Keratinocyte (primary cell): Measurements from ENCODE around the gene CD63. TPM values are rescaled to one million over a fixed set of nuclear protein-coding genes. Genes with fewer than 3 reads are reported as not detected.

Source experiments
- DNase-seq: peaks from one replicate; pipeline ENCODE4 v3.0.0-alpha.2; 2011; ENCODE audit warnings: low read depth, missing footprints, low spot score
- FAIRE-seq: peaks from 2 replicates; lab custom pipeline; 2011; peaks lifted over from hg19 to GRCh38; lab: Jason Lieb, UNC
- H2AFZ ChIP-seq: 2 replicates; pipeline ENCODE4 v1.6.0; 2012; ENCODE audit warnings: low read length, control low read depth, inconsistent platforms; ENCODE audit not compliant: control insufficient read depth
- H3K27ac ChIP-seq: 2 replicates; pipeline ENCODE4 v1.5.1; 2011; ENCODE audit warnings: low read length; ENCODE audit not compliant: control insufficient read depth, insufficient read depth
- H3K27me3 ChIP-seq: 3 replicates; pipeline ENCODE4 v1.6.0; 2011; ENCODE audit warnings: low read length; ENCODE audit not compliant: control insufficient read depth, insufficient read depth; ENCODE audit errors: extremely low read depth
- H3K36me3 ChIP-seq, 2 experiments: 2 replicates in 1 of 2; 3 replicates in 1 of 2; pipeline ENCODE4 v1.5.1; 2011; ENCODE audit warnings: low read length in 2 of 2, mild to moderate bottlenecking in 1 of 2; ENCODE audit not compliant: control insufficient read depth in 2 of 2, insufficient read depth in 2 of 2; ENCODE audit errors: extremely low read depth in 1 of 2
- H3K4me1 ChIP-seq: 3 replicates; pipeline ENCODE4 v1.5.1; 2011; ENCODE audit warnings: low read length; ENCODE audit not compliant: control insufficient read depth, insufficient read depth; ENCODE audit errors: extremely low read depth
- H3K4me2 ChIP-seq: 3 replicates; pipeline ENCODE4 v1.6.0; 2011; ENCODE audit warnings: low read depth, low read length; ENCODE audit not compliant: control insufficient read depth, insufficient read depth; ENCODE audit errors: extremely low read depth
- H3K4me3 ChIP-seq, 3 experiments: fragments of 200-600 bp in 1 of 3; sonication (generic) in 1 of 3; 2 replicates in 2 of 3; 3 replicates in 1 of 3; pipeline ENCODE4 v1.5.1; 2011 to 2016; ENCODE audit warnings: low read length in 3 of 3, mild to moderate bottlenecking in 3 of 3, control low read depth in 2 of 3, inconsistent platforms in 1 of 3, low read depth in 1 of 3, mixed read lengths in 1 of 3, mixed run types in 1 of 3, moderate library complexity in 1 of 3; ENCODE audit not compliant: control insufficient read depth in 2 of 3, insufficient read depth in 2 of 3; ENCODE audit errors: extremely low read depth in 1 of 3
- H3K79me2 ChIP-seq: 2 replicates; pipeline ENCODE4 v1.6.0; 2012; ENCODE audit warnings: low read length; ENCODE audit not compliant: control insufficient read depth, insufficient read depth
- H3K9ac ChIP-seq: 3 replicates; pipeline ENCODE4 v1.6.0; 2011; ENCODE audit warnings: low read length; ENCODE audit not compliant: control insufficient read depth, insufficient read depth; ENCODE audit errors: extremely low read depth
- H3K9me1 ChIP-seq: 3 replicates; pipeline ENCODE4 v1.6.0; 2011; ENCODE audit warnings: low read length; ENCODE audit not compliant: control insufficient read depth, insufficient read depth; ENCODE audit errors: extremely low read depth
- H3K9me3 ChIP-seq: 2 replicates; pipeline ENCODE4 v1.5.1; 2012; ENCODE audit warnings: low read depth, low read length; ENCODE audit not compliant: control insufficient read depth
- H4K20me1 ChIP-seq: 3 replicates; pipeline ENCODE4 v1.6.0; 2011; ENCODE audit warnings: low read length; ENCODE audit not compliant: control insufficient read depth, insufficient read depth; ENCODE audit errors: extremely low read depth
- EZH2 ChIP-seq: IDR thresholded peaks from one replicate; pipeline ENCODE4 v1.6.1; 2012; ENCODE audit warnings: inconsistent platforms, mild to moderate bottlenecking, low read length, moderate library complexity
- dilution Hi-C: fragments of 300-500 bp; cut with MboI; formaldehyde crosslinking; loops from one replicate; pipeline ENCODE4 v1.7.0; 2020; ENCODE audit warnings: low sequenced_read_pairs; ENCODE audit not compliant: extremely low pct_ligation_motif_present
- polyA plus RNA-seq, 5 experiments: library from polyadenylated mRNA; depleted of rRNA in 3 of 5; stranded (reverse) in 3 of 5; stranded (forward) in 1 of 5; unstranded in 1 of 5; fragments of >200 nt; gene quantifications; 1 replicate in 1 of 5; 2 replicates in 3 of 5; 3 replicates in 1 of 5; pipeline versions ENCODE4 v1.2.1 to v1.2.3, GENCODE V29; 2011 to 2012; ENCODE audit warnings: missing spikeins in 2 of 5, low read depth in 1 of 5, low replicate concordance in 1 of 5
- TF ChIP-seq, protein P1 (sequence below), 3 experiments: IDR thresholded peaks in 1 of 3; conservative IDR thresholded peaks in 1 of 3; optimal IDR thresholded peaks in 1 of 3; 2 replicates in 2 of 3; 3 replicates in 1 of 3; pipeline versions ENCODE3 to v1.5.1; 2011; ENCODE audit warnings: low read length in 3 of 3, mild to moderate bottlenecking in 3 of 3, moderate library complexity in 2 of 3, control low read depth in 1 of 3, inconsistent platforms in 1 of 3; ENCODE audit not compliant: insufficient read depth in 2 of 3; ENCODE audit errors: extremely low read depth in 1 of 3

CD63 gene
- polyA plus RNA-seq, 1 donor (not counting 4 experiments of a cell fraction or from before 2014, with no cell fraction given): 749 TPM

DNA sequence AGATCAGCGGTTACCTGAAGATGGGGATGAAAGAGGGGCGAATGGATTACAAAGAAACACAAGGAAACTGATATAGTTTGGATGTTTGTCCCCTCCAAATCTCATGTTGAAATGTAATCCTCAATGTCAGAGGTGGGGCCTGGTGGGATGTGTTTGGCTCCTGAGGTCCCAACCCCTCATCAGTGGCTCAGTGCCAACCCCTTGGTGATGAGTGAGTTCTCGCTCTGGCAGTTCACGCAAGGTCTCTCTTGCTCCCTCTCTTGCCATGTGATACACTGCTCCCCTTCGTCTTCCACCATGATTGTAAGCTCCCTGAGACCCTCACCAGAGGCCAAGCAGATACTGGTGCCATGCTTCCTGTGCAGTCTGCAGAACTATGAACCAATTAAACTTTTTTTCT lies 49.1 kb downstream of the CD63 start:
- no peak overlapping the region for H3K4me3 ChIP-seq
- no peaks in the 10 kb centered on the region for H3K79me2 ChIP-seq
- no peaks in the 10 kb centered on the region for H3K4me1 ChIP-seq
- peaks cover 12% of the 10 kb centered on the region for H3K27me3 ChIP-seq
- no peak for TF ChIP-seq EZH2
- TF ChIP-seq, protein P1, sequence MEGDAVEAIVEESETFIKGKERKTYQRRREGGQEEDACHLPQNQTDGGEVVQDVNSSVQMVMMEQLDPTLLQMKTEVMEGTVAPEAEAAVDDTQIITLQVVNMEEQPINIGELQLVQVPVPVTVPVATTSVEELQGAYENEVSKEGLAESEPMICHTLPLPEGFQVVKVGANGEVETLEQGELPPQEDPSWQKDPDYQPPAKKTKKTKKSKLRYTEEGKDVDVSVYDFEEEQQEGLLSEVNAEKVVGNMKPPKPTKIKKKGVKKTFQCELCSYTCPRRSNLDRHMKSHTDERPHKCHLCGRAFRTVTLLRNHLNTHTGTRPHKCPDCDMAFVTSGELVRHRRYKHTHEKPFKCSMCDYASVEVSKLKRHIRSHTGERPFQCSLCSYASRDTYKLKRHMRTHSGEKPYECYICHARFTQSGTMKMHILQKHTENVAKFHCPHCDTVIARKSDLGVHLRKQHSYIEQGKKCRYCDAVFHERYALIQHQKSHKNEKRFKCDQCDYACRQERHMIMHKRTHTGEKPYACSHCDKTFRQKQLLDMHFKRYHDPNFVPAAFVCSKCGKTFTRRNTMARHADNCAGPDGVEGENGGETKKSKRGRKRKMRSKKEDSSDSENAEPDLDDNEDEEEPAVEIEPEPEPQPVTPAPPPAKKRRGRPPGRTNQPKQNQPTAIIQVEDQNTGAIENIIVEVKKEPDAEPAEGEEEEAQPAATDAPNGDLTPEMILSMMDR (optimal IDR thresholded peaks at IDR 0.05 in 1 of 3, IDR thresholded peaks at IDR 0.05 in 1 of 3, conservative IDR thresholded peaks at IDR 0.05 in 1 of 3; ENCODE audit: extremely low read depth in 1 of 3, insufficient read depth in 2 of 3, low read length in 3 of 3): no peak
- H3K9me1 ChIP-seq: no peaks in the 10 kb centered on the region
- no peak overlapping the region for H3K4me2 ChIP-seq
- no peak overlapping the region for H2AFZ ChIP-seq
- DNase-seq: no peak
- H4K20me1 ChIP-seq: no peaks in the 10 kb centered on the region
- H3K9me3 ChIP-seq: no peaks in the 10 kb centered on the region
- H3K36me3 ChIP-seq: no peaks in the 10 kb centered on the region
- H3K27ac ChIP-seq: no peak overlapping the region
- no peak for FAIRE-seq
- no peak overlapping the region for H3K9ac ChIP-seq
- dilution Hi-C loops: no loop called here

DNA sequence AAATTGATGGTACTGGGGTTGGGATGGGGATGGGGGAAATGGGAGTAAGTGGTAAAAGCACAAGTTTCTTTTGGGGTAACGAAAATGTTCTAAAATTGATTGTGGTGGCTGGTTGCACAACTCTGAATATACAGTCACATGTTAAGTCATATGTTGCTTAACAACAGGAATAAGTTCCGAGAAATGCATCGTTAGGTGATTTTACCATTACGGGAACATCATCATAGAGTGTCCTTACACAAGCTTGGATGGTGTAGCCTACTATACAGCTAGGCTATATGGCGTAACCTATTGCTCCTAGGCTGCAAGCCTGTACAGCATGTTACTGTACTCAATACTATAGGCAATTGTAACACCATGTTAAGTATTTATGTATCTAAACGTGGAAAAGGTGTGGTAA lies 52.1 kb downstream of the CD63 start:
- Histone ChIP-seq H3K4me2 (no peak overlapping the region), H3K79me2 (no peaks in the 10 kb centered on the region), H3K4me3 (no peak overlapping the region), H3K9me1 (no peaks in the 10 kb centered on the region), H3K27me3 (peaks cover 11% of the 10 kb centered on the region), H3K36me3 (no peaks in the 10 kb centered on the region), H2AFZ (no peak overlapping the region), H3K27ac (no peak overlapping the region), H3K4me1 (no peaks in the 10 kb centered on the region), H3K9me3 (no peaks in the 10 kb centered on the region), H4K20me1 (no peaks in the 10 kb centered on the region), H3K9ac (no peak overlapping the region)
- no peak for DNase-seq
- dilution Hi-C loops: no loop called here
- TF ChIP-seq, protein P1 (optimal IDR thresholded peaks at IDR 0.05 in 1 of 3, IDR thresholded peaks at IDR 0.05 in 1 of 3, conservative IDR thresholded peaks at IDR 0.05 in 1 of 3; ENCODE audit: extremely low read depth in 1 of 3, insufficient read depth in 2 of 3, low read length in 3 of 3): no peak
- no peak for TF ChIP-seq EZH2
- no peak for FAIRE-seq
